HS-27A (cell line): ENCODE results near the gene OR4K15.
"Not testable (repeated sequence)": the region's sequence is repeated elsewhere in the genome, so short reads cannot be mapped to it uniquely, and the experiment has no call there.

Experiments used
- DNase-seq: peaks from one replicate; pipeline ENCODE4 v3.0.0-alpha.2; 2012; ENCODE audit warnings: low read depth, missing footprints

OR4K15 gene

DNA sequence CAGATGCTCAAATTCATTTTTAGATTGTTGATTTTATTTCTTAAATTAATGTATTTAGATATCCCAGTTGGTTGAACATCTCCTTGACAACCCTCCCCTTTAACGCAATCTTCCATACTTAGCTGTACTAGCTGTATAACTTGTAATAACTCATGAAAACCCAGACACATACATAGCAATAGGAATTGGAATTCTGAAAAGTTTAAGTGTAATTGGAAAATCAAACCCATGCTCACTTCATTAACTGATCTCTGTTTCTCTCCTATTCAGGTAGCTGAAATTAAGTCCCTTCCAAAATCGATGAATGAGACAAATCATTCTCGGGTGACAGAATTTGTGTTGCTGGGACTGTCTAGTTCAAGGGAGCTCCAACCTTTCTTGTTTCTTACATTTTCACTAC, at the start of gene OR4K15:
TSS of gene OR4K15 (plus strand) at position 301 of the 400 bp plus-strand sequence. CDS start at position 301, 0 bp downstream.
- DNase-seq: no peak

DNA sequence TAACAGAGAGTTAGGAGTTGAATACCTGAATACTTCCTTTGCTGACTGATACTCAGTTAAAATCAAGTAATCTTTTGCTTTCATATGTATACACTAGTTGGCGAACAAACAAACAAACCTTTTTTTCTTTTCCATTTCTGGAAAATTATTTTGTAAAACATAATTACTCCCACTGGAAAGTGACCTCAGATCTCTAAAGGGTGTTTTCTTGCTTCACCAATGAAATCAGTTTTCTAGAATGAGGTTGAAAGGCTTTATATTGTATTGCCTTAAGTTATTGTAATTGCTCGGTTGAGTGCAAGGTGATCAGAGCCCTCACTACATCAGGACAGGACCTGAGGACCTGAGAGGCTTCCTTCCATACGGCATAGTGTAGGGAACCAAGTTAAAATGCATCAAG, 44.8 kb upstream of the OR4K15 start, which contains the start of gene OR4K1:
TSS of gene OR4K1 (plus strand) at position 301 of the 400 bp plus-strand sequence. CDS start 4,750 bp downstream, outside the sequence.
- DNase-seq: no peak

GRCh38 chr14:19941668-19942067, 33.7 kb upstream of the OR4K15 start:
- no peak for DNase-seq

GRCh38 chr14:19947413-19948090, 27.8 kb upstream of the OR4K15 start:
- DNase-seq: no peak

GRCh38 chr14:19949218-19949617, 26.2 kb upstream of the OR4K15 start:
- DNase-seq: no peak

DNA sequence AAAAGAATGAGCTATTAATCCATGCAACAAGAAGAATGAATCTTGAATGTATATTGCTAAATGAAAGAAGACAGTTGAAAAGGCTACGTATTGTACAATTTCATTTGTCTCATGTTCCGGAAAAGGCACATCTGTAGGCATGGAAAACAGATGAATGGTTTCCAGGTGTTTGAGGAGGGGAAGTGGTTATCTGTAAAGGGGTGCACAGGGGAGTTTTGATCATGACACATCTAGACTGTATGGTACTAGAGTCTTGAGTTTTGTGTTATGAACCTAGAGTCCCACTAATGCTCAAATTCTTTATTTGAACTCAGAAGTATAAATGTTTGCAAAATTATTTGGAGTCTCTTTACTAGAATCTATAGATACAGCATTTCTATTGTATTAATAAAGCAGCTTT, 5.7 kb upstream of the OR4K15 start:
- DNase-seq: not testable (repeated sequence)

DNA sequence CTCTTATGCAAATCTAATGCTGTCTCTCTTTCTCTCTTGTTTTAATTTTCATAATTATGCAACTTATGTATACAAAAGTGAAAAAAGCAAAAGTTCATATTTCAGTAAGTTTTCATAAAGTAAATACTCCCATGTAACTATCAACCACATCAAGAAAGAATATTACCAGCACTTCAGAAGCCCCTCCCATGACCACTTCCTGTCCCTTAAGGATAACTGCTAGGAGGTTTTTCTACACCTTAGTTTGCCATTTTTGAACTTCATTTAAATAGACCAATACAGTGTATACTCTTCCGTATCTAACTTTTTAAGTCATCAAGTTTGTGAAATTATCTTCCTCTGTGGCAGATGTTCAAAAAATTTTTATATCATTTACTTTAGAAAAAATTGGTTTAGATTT, 547 bp upstream of the OR4K15 start:
- DNase-seq: no peak

- DNase-seq: no peak
Observed at GRCh38 chr14:19993438-19993837, 18.0 kb downstream of the OR4K15 start.

GRCh38 chr14:20001863-20002262, 26.5 kb downstream of the OR4K15 start, which contains the start of gene OR4Q2:
OR4Q2 (plus strand) TSS chr14:20002163.
- no peak for DNase-seq

DNA sequence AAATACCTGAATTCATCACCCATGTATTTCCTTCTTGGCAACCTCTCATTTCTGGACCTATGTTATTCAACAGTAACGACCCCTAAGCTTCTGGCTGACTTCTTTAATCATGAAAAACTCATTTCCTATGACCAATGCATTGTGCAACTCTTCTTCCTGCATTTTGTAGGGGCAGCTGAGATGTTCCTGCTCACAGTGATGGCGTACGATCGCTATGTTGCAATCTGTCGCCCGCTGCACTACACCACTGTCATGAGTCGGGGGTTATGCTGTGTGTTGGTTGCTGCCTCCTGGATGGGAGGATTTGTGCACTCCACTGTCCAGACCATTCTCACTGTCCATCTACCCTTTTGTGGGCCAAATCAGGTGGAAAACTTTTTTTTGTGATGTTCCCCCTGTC, 26.9 kb downstream of the OR4K15 start:
- DNase-seq: no peak

GRCh38 chr14:20008156-20008555, 32.8 kb downstream of the OR4K15 start:
- no peak for DNase-seq

DNA sequence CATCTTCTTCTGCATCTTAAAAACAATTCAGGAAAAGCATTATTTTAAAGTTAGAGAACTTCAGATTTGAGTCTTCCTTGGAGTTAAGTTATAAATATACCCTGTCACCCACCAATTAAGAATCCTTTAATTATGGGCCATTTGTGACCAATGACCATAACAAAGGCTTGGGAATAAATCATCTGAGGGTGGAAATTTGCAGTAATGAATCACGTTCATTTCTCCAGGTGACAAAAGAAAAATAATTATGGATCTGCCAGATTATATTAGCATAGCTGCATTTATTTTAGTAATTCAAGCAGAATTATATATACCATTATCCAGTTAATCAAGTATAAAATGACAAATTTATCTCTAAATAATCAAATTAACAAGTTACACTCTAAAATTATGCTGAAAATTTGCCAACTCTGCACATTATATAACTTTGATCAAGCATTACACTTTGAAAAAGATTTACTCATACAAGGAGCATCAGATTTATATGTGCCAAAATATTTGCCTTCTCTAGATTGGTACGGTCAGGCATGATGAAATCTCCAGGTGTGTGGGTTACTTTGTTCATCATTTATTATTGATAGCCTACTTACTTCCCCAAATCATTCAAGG, 44.0 kb downstream of the OR4K15 start, which contains the start of gene OR4K14:
TSS of gene OR4K14 (minus strand) at position 51 of the 609 bp plus-strand sequence. CDS start 4,114 bp downstream, outside the sequence.
- DNase-seq: no peak
